ENCODE data around the gene SERPINA5. TPM values are rescaled to one million over a fixed set of nuclear protein-coding genes. Genes with fewer than 3 reads are reported as not detected.

SERPINA5 gene
- polyA plus RNA-seq, 2 of the 4 experiments (the other 2 are of a cell fraction), result 0.74 to 0.78 TPM

GRCh38 chr14:94583557-94583956 is 2.3 kb downstream of the SERPINA5 start:
- TF ChIP-seq EHMT2 (IDR thresholded peaks at IDR 0.05; ENCODE audit: low read depth), result no peak
- TF ChIP-seq FOXS1 (CRISPR knock-in tag; IDR thresholded peaks at IDR 0.05), result no peak
- TF ChIP-seq CBX8 (IDR thresholded peaks at IDR 0.05), result no peak
- TF ChIP-seq ZNF302 (CRISPR knock-in tag; IDR thresholded peaks at IDR 0.05), result no peak
- no peak for TF ChIP-seq NFE2L2 (conservative IDR thresholded peaks at IDR 0.05; ENCODE audit: low read length)
- no peak for TF ChIP-seq HOXB13 (CRISPR knock-in tag; IDR thresholded peaks at IDR 0.05; ENCODE audit: low read depth)
- no peak for TF ChIP-seq JUNB (IDR thresholded peaks at IDR 0.05)
- no peak for TF ChIP-seq SREBF2 (IDR thresholded peaks at IDR 0.05)
- TF ChIP-seq, protein P1, sequence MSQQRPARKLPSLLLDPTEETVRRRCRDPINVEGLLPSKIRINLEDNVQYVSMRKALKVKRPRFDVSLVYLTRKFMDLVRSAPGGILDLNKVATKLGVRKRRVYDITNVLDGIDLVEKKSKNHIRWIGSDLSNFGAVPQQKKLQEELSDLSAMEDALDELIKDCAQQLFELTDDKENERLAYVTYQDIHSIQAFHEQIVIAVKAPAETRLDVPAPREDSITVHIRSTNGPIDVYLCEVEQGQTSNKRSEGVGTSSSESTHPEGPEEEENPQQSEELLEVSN (IDR thresholded peaks at IDR 0.05; ENCODE audit: borderline replicate concordance, low read depth), result no peak
- no peak for TF ChIP-seq HOXA7 (CRISPR knock-in tag; IDR thresholded peaks at IDR 0.05)
- TF ChIP-seq NPAS2 (CRISPR knock-in tag; IDR thresholded peaks at IDR 0.05; ENCODE audit: borderline replicate concordance), result no peak
- no peak for TF ChIP-seq TP53 (CRISPR knock-in tag; IDR thresholded peaks at IDR 0.05)
- TF ChIP-seq NR3C1 (IDR thresholded peaks at IDR 0.05), result no peak
- no peak for TF ChIP-seq HES2 (IDR thresholded peaks at IDR 0.05)
- no peak for TF ChIP-seq RAD21 (conservative IDR thresholded peaks at IDR 0.05 in 1 of 2, IDR thresholded peaks at IDR 0.05 in 1 of 2)
- TF ChIP-seq ZSCAN20 (CRISPR knock-in tag; IDR thresholded peaks at IDR 0.05), result no peak
- TF ChIP-seq, protein P2, sequence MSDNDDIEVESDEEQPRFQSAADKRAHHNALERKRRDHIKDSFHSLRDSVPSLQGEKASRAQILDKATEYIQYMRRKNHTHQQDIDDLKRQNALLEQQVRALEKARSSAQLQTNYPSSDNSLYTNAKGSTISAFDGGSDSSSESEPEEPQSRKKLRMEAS (IDR thresholded peaks at IDR 0.05), result no peak
- no peak for TF ChIP-seq RCOR1 (IDR thresholded peaks at IDR 0.05; ENCODE audit: low read depth, low read length)
- no peaks in the 10 kb centered on the region for H3K9me3 ChIP-seq
- DNase-seq (ENCODE audit: low read depth in 1 of 2, low spot score in 1 of 2) (no peak), ATAC-seq (no peak), FAIRE-seq (no peak)
- H3K27ac ChIP-seq, result no peak overlapping the region
- H3K4me2 ChIP-seq, result no peak overlapping the region
- ChIA-PET POLR2A (no interaction called here), CTCF (interaction anchor here (1.0 to 4.1 kb wide), 6 partner anchors 10 to 97 kb away, joined by 3 to 13 read pairs (median 6); no protein-coding TSS in a partner anchor)
- 78% methylated on average over 4 of the region's 4 CpGs for WGBS (ENCODE audit: missing lambda C conversion rate)
- H3K4me3 ChIP-seq, result no peak overlapping the region
- H3K4me1 ChIP-seq, result no peaks in the 10 kb centered on the region

DNA sequence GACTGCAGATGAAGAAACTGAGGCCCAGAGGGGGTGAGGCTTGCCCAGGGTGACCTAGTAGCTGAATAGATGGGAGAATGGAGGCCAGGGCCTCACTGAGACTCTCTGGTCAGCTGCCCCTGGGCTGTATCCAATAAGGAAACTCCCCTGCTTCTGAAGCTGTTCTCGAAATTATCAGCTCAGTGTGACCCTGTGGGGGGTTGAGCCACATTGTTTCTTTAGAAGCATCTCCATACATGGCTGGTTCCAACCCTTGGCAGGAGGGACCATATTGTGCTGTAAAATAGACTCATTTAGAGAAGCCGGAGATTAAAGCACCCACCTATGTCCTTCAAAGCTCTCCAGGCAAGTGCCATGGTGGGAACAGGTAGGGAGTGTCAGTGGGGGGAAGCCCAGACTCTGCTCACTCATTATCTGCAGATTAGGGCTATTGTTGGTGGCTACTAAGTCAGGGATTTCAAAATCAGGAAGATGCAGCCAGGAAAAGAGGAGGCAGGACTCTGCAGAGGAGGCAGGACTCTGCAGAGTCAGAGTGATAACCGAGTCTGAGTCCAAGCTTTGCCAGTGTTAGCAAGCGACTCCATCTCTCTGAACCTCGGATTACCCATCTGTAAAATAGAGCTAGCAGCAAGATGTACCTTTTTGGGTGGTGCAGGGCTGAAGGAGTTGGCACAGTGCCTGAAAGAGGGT is 3.5 kb downstream of the SERPINA5 start:
- Histone ChIP-seq H3K27ac (no peak overlapping the region), H3K4me1 (no peaks in the 10 kb centered on the region), H3K9me3 (no peaks in the 10 kb centered on the region), H3K4me3 (no peak overlapping the region), H3K4me2 (no peak overlapping the region)
- DNase-seq (ENCODE audit: low read depth in 1 of 2, low spot score in 1 of 2) (no peak), ATAC-seq (no peak), FAIRE-seq (no peak)
- ChIA-PET CTCF (interaction anchor here (0.9 to 4.1 kb wide), 6 partner anchors 11 to 96 kb away, joined by 3 to 13 read pairs (median 5); no protein-coding TSS in a partner anchor), POLR2A (no interaction called here)
- whole genome bisulfite sequencing (ENCODE audit: missing lambda C conversion rate), result 51% methylated on average over 5 of the region's 5 CpGs
- TF ChIP-seq, protein P3, sequence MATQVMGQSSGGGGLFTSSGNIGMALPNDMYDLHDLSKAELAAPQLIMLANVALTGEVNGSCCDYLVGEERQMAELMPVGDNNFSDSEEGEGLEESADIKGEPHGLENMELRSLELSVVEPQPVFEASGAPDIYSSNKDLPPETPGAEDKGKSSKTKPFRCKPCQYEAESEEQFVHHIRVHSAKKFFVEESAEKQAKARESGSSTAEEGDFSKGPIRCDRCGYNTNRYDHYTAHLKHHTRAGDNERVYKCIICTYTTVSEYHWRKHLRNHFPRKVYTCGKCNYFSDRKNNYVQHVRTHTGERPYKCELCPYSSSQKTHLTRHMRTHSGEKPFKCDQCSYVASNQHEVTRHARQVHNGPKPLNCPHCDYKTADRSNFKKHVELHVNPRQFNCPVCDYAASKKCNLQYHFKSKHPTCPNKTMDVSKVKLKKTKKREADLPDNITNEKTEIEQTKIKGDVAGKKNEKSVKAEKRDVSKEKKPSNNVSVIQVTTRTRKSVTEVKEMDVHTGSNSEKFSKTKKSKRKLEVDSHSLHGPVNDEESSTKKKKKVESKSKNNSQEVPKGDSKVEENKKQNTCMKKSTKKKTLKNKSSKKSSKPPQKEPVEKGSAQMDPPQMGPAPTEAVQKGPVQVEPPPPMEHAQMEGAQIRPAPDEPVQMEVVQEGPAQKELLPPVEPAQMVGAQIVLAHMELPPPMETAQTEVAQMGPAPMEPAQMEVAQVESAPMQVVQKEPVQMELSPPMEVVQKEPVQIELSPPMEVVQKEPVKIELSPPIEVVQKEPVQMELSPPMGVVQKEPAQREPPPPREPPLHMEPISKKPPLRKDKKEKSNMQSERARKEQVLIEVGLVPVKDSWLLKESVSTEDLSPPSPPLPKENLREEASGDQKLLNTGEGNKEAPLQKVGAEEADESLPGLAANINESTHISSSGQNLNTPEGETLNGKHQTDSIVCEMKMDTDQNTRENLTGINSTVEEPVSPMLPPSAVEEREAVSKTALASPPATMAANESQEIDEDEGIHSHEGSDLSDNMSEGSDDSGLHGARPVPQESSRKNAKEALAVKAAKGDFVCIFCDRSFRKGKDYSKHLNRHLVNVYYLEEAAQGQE (IDR thresholded peaks at IDR 0.05), result no peak
- TF ChIP-seq, protein P4, sequence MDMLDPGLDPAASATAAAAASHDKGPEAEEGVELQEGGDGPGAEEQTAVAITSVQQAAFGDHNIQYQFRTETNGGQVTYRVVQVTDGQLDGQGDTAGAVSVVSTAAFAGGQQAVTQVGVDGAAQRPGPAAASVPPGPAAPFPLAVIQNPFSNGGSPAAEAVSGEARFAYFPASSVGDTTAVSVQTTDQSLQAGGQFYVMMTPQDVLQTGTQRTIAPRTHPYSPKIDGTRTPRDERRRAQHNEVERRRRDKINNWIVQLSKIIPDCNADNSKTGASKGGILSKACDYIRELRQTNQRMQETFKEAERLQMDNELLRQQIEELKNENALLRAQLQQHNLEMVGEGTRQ (IDR thresholded peaks at IDR 0.05), result no peak
- TF ChIP-seq POLR2A (IDR thresholded peaks at IDR 0.05; ENCODE audit: low read length), result no peak
- TF ChIP-seq RARB (CRISPR knock-in tag; IDR thresholded peaks at IDR 0.05), result no peak
- TF ChIP-seq MAFK (IDR thresholded peaks at IDR 0.05; ENCODE audit: partially characterized antibody), result no peak
- no peak for TF ChIP-seq CHD4 (IDR thresholded peaks at IDR 0.05; ENCODE audit: borderline replicate concordance)
- no peak for TF ChIP-seq GATA3 (IDR thresholded peaks at IDR 0.05; ENCODE audit: borderline replicate concordance)
- TF ChIP-seq FOSL2 (IDR thresholded peaks at IDR 0.05), result no peak
- no peak for TF ChIP-seq FOSL2 (CRISPR knock-in tag; IDR thresholded peaks at IDR 0.05)
- TF ChIP-seq EHMT2 (IDR thresholded peaks at IDR 0.05; ENCODE audit: low read depth), result no peak
- no peak for TF ChIP-seq MYC (IDR thresholded peaks at IDR 0.05; ENCODE audit: borderline replicate concordance, low read length)
- no peak for TF ChIP-seq ZC3H11A (IDR thresholded peaks at IDR 0.05)
- no peak for TF ChIP-seq ESRRA (IDR thresholded peaks at IDR 0.05; ENCODE audit: borderline replicate concordance, low read length)
- TF ChIP-seq CBX2 (IDR thresholded peaks at IDR 0.05; ENCODE audit: borderline replicate concordance, low read depth), result no peak
- TF ChIP-seq HDAC2 (IDR thresholded peaks at IDR 0.05), result no peak
- no peak for TF ChIP-seq ATOH8 (CRISPR knock-in tag; IDR thresholded peaks at IDR 0.05; ENCODE audit: low read depth)
- TF ChIP-seq, protein P2 (IDR thresholded peaks at IDR 0.05), result no peak
- TF ChIP-seq RAD21 (conservative IDR thresholded peaks at IDR 0.05 in 1 of 2, IDR thresholded peaks at IDR 0.05 in 1 of 2), result no peak

All from A549 (cell line).